Muscle of arm (tissue), 12 donors: ENCODE results near the gene MARK3. TPM values are rescaled to one million over a fixed set of nuclear protein-coding genes. Genes with fewer than 3 reads are reported as not detected.

Experiments used
- DNase-seq: peaks from one replicate; pipeline ENCODE4 v3.0.0-alpha.2; 2013
- polyA plus RNA-seq, 12 donors: library from polyadenylated mRNA; unstranded; fragments of 120-200 nt; gene quantifications; one replicate each; pipeline ENCODE4 v1.2.1, GENCODE V29; 2013; ENCODE audit not compliant: insufficient read length in 12 of 12

MARK3 gene
- polyA plus RNA-seq, 12 donors = 51.7 to 92.4 (median 62.1) TPM; not detected in 1

- DNase-seq = no peak
These were observed 98.4 kb downstream of the MARK3 start for GRCh38 chr14:103483600-103483999.

GRCh38 chr14:103485504-103485903, 100.3 kb downstream of the MARK3 start:
- DNase-seq = no peak

GRCh38 chr14:103488071-103488470, 102.9 kb downstream of the MARK3 start:
- peak; percentile 26 for DNase-seq

- DNase-seq = no peak
These were observed 103.7 kb downstream of the MARK3 start for GRCh38 chr14:103488960-103489359.

- no peak for DNase-seq
These were observed 104.4 kb downstream of the MARK3 start for GRCh38 chr14:103489621-103490020.

- no peak for DNase-seq
These were observed 106.5 kb downstream of the MARK3 start for GRCh38 chr14:103491691-103492090.

- DNase-seq = peak; percentile 45
These were observed 107.1 kb downstream of the MARK3 start for GRCh38 chr14:103492156-103492925.

- DNase-seq = no peak
These were observed 110.6 kb downstream of the MARK3 start for GRCh38 chr14:103495854-103496253.

- no peak for DNase-seq
These were observed 111.6 kb downstream of the MARK3 start for GRCh38 chr14:103496776-103497175.

- DNase-seq = no peak
These were observed 114.5 kb downstream of the MARK3 start for GRCh38 chr14:103499709-103500108.

GRCh38 chr14:103500148-103500990, 115.2 kb downstream of the MARK3 start:
- peak; percentile 82 for DNase-seq

- DNase-seq = no peak
These were observed 116.0 kb downstream of the MARK3 start for GRCh38 chr14:103501041-103501870.

GRCh38 chr14:103501921-103502669, 116.9 kb downstream of the MARK3 start:
- DNase-seq = no peak

GRCh38 chr14:103502877-103503276, 117.7 kb downstream of the MARK3 start:
- DNase-seq = no peak

GRCh38 chr14:103503296-103503695, 118.1 kb downstream of the MARK3 start:
- no peak for DNase-seq

- DNase-seq = no peak
These were observed 119.9 kb downstream of the MARK3 start for GRCh38 chr14:103504991-103505565.

GRCh38 chr14:103507751-103508150, 122.5 kb downstream of the MARK3 start:
- DNase-seq = no peak

GRCh38 chr14:103508521-103509329, 123.5 kb downstream of the MARK3 start:
- no peak for DNase-seq

GRCh38 chr14:103509864-103510723, 124.9 kb downstream of the MARK3 start:
- no peak for DNase-seq
